Peyer's patch (tissue), 4 donors: ENCODE results near the gene RNU2-1.

ENCODE experiments used
- CTCF ChIP-seq, 6 experiments: fragments of 450-650 bp in 4 of 6; fragments of 200-600 bp in 2 of 6; sonication (generic) in 1 of 6; IDR thresholded peaks; one replicate each; pipeline ENCODE4 v1.5.1; 2017 to 2019; ENCODE audit warnings: antibody characterized with exemption in 6 of 6, mild to moderate bottlenecking in 3 of 6, moderate library complexity in 1 of 6
- POLR2A ChIP-seq, 2 donors: fragments of 450-650 bp; IDR thresholded peaks; one replicate each; pipeline ENCODE4 v1.5.1; 2017; ENCODE audit warnings: antibody characterized with exemption in 2 of 2, mild to moderate bottlenecking in 2 of 2, moderate library complexity in 2 of 2

GRCh38 chr17:43224146-43224705 is 9.6 kb downstream of the RNU2-1 start:
- TF ChIP-seq CTCF (IDR thresholded peaks at IDR 0.05): no peak
- no peak for TF ChIP-seq POLR2A (IDR thresholded peaks at IDR 0.05)
